GM12892 (cell line): ENCODE data around the gene MYL11.

Source experiments
- POLR2A ChIP-seq: IDR thresholded peaks from 2 replicates; pipeline ENCODE4 v1.6.1; 2011; ENCODE audit warnings: low read depth, low read length, control low read depth
- POLR2AphosphoS5 ChIP-seq: IDR thresholded peaks from 2 replicates; pipeline ENCODE4 v1.6.1; 2011; ENCODE audit warnings: low read depth, low read length, control low read depth
- TAF1 ChIP-seq: IDR thresholded peaks from 2 replicates; pipeline ENCODE4 v1.6.1; 2011; ENCODE audit warnings: low read depth, mild to moderate bottlenecking, control low read depth, low read length, borderline replicate concordance

DNA sequence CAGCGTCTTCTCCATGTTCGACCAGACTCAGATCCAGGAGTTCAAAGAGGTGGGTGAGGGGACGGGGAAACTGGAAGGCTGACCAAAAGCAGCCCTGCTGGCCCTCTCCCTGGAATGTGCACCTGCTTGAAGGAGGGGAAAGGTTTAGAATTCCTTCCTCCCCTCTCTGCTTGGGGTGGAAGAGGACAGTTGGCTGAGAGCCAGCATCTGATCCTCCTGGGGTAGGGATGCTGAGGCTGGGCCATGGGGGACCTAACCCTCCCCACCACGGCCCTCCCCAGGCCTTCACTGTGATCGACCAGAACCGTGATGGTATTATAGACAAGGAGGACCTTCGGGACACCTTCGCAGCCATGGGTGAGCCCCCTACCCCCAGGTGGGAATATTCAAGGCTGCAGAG lies 1.3 kb downstream of the MYL11 start:
- no peak for TF ChIP-seq POLR2A
- TF ChIP-seq POLR2AphosphoS5 = no peak
- TF ChIP-seq TAF1 = no peak
